ENCODE measurements around the gene GRAP2.

DNA sequence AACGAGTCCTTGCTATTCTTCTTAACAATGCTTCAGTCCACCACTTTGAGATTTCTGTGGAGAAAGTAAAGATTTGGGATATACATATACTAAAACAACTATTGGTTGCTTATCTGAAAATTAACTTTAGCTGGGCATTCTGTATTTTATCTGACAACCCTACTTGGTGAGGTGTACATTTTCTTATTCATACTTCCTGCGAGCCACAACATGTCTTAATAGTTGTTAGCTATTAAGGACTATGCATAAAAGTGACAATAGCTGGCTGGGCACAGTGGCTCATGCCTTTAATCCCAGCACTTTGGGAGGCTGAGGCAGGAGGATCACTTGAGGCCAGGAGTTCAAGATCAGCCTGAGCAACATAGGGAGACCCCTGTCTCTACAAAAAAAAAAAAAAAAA, 31.3 kb downstream of the GRAP2 start:
- TF ChIP-seq, protein P1, sequence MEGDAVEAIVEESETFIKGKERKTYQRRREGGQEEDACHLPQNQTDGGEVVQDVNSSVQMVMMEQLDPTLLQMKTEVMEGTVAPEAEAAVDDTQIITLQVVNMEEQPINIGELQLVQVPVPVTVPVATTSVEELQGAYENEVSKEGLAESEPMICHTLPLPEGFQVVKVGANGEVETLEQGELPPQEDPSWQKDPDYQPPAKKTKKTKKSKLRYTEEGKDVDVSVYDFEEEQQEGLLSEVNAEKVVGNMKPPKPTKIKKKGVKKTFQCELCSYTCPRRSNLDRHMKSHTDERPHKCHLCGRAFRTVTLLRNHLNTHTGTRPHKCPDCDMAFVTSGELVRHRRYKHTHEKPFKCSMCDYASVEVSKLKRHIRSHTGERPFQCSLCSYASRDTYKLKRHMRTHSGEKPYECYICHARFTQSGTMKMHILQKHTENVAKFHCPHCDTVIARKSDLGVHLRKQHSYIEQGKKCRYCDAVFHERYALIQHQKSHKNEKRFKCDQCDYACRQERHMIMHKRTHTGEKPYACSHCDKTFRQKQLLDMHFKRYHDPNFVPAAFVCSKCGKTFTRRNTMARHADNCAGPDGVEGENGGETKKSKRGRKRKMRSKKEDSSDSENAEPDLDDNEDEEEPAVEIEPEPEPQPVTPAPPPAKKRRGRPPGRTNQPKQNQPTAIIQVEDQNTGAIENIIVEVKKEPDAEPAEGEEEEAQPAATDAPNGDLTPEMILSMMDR (IDR thresholded peaks at IDR 0.05): no peak
- TF ChIP-seq POLR2A (IDR thresholded peaks at IDR 0.05): no peak

Measured in vagina (tissue), 2 donors.